Measurements from ENCODE around the gene ACAD10.

Gene ACAD10

GRCh38 chr12:111780166-111780565, 94.3 kb downstream of the ACAD10 start:
- no peak overlapping the region for H3K4me3 ChIP-seq (ENCODE audit: low read length)
- no peaks in the 10 kb centered on the region for H3F3A ChIP-seq (ENCODE audit: control insufficient read depth, insufficient read depth)
- H3K9me3 ChIP-seq (ENCODE audit: control insufficient read depth, insufficient read depth, low read length) = no peaks in the 10 kb centered on the region
- H3K9me2 ChIP-seq (replicated peaks; ENCODE audit: control insufficient read depth, low read length) = no peaks in the 10 kb centered on the region
- H4K20me1 ChIP-seq (ENCODE audit: control insufficient read depth, insufficient read depth, low read depth, low read length) = no peaks in the 10 kb centered on the region
- peaks cover 8% of the 10 kb centered on the region; the same call in 1 of the 2 replicates for H3K36me3 ChIP-seq (ENCODE audit: control insufficient read depth, low read length)
- H3K27me3 ChIP-seq (ENCODE audit: control insufficient read depth, low read length) = no peaks in the 10 kb centered on the region
- peaks cover 18% of the 10 kb centered on the region for H3K4me1 ChIP-seq (ENCODE audit: control insufficient read depth, low read length)
- no peak for TF ChIP-seq EZH2phosphoT487 (IDR thresholded peaks at IDR 0.05; ENCODE audit: borderline replicate concordance, low read length)
- TF ChIP-seq, protein P1, sequence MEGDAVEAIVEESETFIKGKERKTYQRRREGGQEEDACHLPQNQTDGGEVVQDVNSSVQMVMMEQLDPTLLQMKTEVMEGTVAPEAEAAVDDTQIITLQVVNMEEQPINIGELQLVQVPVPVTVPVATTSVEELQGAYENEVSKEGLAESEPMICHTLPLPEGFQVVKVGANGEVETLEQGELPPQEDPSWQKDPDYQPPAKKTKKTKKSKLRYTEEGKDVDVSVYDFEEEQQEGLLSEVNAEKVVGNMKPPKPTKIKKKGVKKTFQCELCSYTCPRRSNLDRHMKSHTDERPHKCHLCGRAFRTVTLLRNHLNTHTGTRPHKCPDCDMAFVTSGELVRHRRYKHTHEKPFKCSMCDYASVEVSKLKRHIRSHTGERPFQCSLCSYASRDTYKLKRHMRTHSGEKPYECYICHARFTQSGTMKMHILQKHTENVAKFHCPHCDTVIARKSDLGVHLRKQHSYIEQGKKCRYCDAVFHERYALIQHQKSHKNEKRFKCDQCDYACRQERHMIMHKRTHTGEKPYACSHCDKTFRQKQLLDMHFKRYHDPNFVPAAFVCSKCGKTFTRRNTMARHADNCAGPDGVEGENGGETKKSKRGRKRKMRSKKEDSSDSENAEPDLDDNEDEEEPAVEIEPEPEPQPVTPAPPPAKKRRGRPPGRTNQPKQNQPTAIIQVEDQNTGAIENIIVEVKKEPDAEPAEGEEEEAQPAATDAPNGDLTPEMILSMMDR (IDR thresholded peaks at IDR 0.05; ENCODE audit: low read depth, low read length, poor library complexity, severe bottlenecking) = no peak
- peaks cover 6% of the 10 kb centered on the region; the same call in 1 of the 2 replicates for H3K79me2 ChIP-seq (ENCODE audit: control insufficient read depth, low read length)
- H3K4me2 ChIP-seq (ENCODE audit: low read length) = no peak overlapping the region
- no peak overlapping the region for H3K27ac ChIP-seq (ENCODE audit: low read depth, low read length)

GRCh38 chr12:111780615-111781014, 94.8 kb downstream of the ACAD10 start:
- Histone ChIP-seq H3K4me3 (ENCODE audit: low read length) (no peak overlapping the region), H3F3A (ENCODE audit: control insufficient read depth, insufficient read depth) (no peaks in the 10 kb centered on the region), H3K9me2 (replicated peaks; ENCODE audit: control insufficient read depth, low read length) (no peaks in the 10 kb centered on the region), H3K79me2 (ENCODE audit: control insufficient read depth, low read length) (peaks cover 6% of the 10 kb centered on the region; the same call in 1 of the 2 replicates), H3K4me1 (ENCODE audit: control insufficient read depth, low read length) (peaks cover 13% of the 10 kb centered on the region), H4K20me1 (ENCODE audit: control insufficient read depth, insufficient read depth, low read depth, low read length) (no peaks in the 10 kb centered on the region), H3K36me3 (ENCODE audit: control insufficient read depth, low read length) (peaks cover 9% of the 10 kb centered on the region; the same call in 1 of the 2 replicates), H3K9me3 (ENCODE audit: control insufficient read depth, insufficient read depth, low read length) (no peaks in the 10 kb centered on the region), H3K27ac (ENCODE audit: low read depth, low read length) (no peak overlapping the region), H3K27me3 (ENCODE audit: control insufficient read depth, low read length) (no peaks in the 10 kb centered on the region), H3K4me2 (ENCODE audit: low read length) (no peak overlapping the region)
- TF ChIP-seq, protein P1 (IDR thresholded peaks at IDR 0.05; ENCODE audit: low read depth, low read length, poor library complexity, severe bottlenecking) = no peak
- no peak for TF ChIP-seq EZH2phosphoT487 (IDR thresholded peaks at IDR 0.05; ENCODE audit: borderline replicate concordance, low read length)

DNA sequence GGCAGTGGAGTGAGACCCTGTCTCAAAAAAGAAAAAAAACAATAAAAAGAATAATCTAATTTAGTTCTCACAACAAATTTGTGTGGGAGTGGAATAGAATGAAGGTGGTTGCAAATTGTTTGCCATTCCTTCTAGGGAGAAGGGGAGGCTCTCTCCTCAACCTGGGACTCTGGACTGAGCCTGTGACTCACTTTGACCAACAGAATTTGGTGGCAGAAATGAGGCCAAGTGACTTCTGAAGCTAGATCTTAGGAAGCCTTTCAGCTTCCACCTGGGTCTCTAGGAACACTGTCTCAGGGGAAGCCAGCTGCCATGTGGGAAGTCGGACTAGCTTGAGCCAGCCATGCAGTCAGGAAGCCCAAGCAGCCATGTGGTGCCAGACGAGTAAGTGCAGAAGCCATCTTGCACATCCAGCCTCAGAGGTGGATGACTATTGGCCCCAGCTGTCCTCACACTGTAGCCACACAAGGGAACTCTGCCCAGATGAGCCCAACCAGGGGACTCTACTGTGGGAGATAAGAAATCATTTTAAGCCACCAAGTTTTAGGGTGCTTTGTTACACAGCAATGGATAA, 95.3 kb downstream of the ACAD10 start:
- no peaks in the 10 kb centered on the region for H4K20me1 ChIP-seq (ENCODE audit: control insufficient read depth, insufficient read depth, low read depth, low read length)
- H3K79me2 ChIP-seq (ENCODE audit: control insufficient read depth, low read length) = peaks cover 1% of the 10 kb centered on the region; the same call in 1 of the 2 replicates
- H3K4me1 ChIP-seq (ENCODE audit: control insufficient read depth, low read length) = peaks cover 8% of the 10 kb centered on the region
- H3F3A ChIP-seq (ENCODE audit: control insufficient read depth, insufficient read depth) = no peaks in the 10 kb centered on the region
- peaks cover 11% of the 10 kb centered on the region; the same call in 1 of the 2 replicates for H3K36me3 ChIP-seq (ENCODE audit: control insufficient read depth, low read length)
- no peaks in the 10 kb centered on the region for H3K9me2 ChIP-seq (replicated peaks; ENCODE audit: control insufficient read depth, low read length)
- H3K4me2 ChIP-seq (ENCODE audit: low read length) = no peak overlapping the region
- H3K4me3 ChIP-seq (ENCODE audit: low read length) = no peak overlapping the region
- H3K9me3 ChIP-seq (ENCODE audit: control insufficient read depth, insufficient read depth, low read length) = no peaks in the 10 kb centered on the region
- H3K27me3 ChIP-seq (ENCODE audit: control insufficient read depth, low read length) = no peaks in the 10 kb centered on the region
- TF ChIP-seq, protein P1 (IDR thresholded peaks at IDR 0.05; ENCODE audit: low read depth, low read length, poor library complexity, severe bottlenecking) = no peak
- no peak for TF ChIP-seq EZH2phosphoT487 (IDR thresholded peaks at IDR 0.05; ENCODE audit: borderline replicate concordance, low read length)
- H3K27ac ChIP-seq (ENCODE audit: low read depth, low read length) = no peak overlapping the region

Measured in DOHH2 (cell line).